GM12801 (cell line): ENCODE data around the gene BMPER.

ENCODE experiments used
- CTCF ChIP-seq: IDR thresholded peaks from one replicate; pipeline ENCODE4 v1.5.1; 2011; ENCODE audit warnings: control low read depth; ENCODE audit not compliant: insufficient read length; ENCODE audit errors: extremely low read depth

Gene BMPER

GRCh38 chr7:34091321-34091917 is 186.1 kb downstream of the BMPER start:
- TF ChIP-seq CTCF, result no peak

GRCh38 chr7:34093276-34093675 is 187.9 kb downstream of the BMPER start:
- TF ChIP-seq CTCF, result no peak

- TF ChIP-seq CTCF, result no peak
Observed at GRCh38 chr7:34096198-34096651, 190.9 kb downstream of the BMPER start.

GRCh38 chr7:34096777-34097176 is 191.4 kb downstream of the BMPER start:
- no peak for TF ChIP-seq CTCF

- no peak for TF ChIP-seq CTCF
Observed at GRCh38 chr7:34100661-34101060, 195.3 kb downstream of the BMPER start.

- no peak for TF ChIP-seq CTCF
Observed at GRCh38 chr7:34104115-34104514, 198.8 kb downstream of the BMPER start.

GRCh38 chr7:34104992-34105391 is 199.7 kb downstream of the BMPER start:
- no peak for TF ChIP-seq CTCF
